Bronchial smooth muscle cell (primary cell): ENCODE measurements around the gene COL12A1. TPM values are rescaled to one million over a fixed set of nuclear protein-coding genes. Genes with fewer than 3 reads are reported as not detected.

Experiments used
- total RNA-seq: library from RNA; depleted of rRNA; stranded (reverse); fragments of >200 nt; gene quantifications from 2 replicates; pipeline ENCODE4 v1.2.1, GENCODE V29; 2014

Gene COL12A1
- total RNA-seq = 258 and 261 TPM in 2 replicates

DNA sequence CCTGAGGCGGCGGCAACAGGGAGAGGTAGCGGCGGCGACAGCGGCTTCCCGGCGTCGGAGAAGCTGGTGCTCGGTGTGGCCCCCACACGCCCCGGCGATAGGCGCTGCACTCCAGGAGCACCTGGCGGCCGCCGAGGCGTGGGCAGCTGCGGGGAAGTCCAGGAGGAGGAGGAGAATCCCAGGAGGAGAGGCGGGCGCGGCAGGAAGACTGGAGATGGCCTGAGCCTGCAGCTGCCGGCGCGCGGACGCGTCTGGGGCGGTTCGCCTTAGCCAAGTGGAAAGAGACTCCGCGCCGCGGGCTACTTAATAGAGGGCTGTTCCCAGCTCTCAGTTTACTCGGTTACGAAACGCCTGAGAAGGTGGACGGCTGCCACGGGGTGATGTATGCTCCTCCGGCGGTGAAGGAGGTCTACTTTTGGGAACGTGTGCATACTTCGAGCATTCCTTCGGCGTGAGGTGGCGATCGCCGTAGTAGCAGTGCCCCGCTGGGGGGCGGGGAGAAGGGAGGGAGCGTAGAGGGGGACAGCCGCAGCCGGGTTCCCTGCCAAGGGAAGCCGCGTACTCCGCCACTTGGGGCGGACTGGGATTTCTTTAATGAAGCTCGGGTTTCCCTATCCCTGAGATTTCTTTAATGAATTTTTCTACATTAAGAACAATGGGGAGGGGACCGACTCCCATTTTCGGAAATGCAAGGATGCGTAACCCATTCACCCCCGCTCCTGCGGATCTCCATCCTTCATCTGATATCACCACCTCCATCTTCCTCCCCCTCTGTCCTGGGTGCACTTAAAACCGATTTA lies at the start of gene COL12A1:
TSS of gene COL12A1 (minus strand) at position 278 of the 800 bp plus-strand sequence. CDS start 3,261 bp downstream, outside the sequence.

DNA sequence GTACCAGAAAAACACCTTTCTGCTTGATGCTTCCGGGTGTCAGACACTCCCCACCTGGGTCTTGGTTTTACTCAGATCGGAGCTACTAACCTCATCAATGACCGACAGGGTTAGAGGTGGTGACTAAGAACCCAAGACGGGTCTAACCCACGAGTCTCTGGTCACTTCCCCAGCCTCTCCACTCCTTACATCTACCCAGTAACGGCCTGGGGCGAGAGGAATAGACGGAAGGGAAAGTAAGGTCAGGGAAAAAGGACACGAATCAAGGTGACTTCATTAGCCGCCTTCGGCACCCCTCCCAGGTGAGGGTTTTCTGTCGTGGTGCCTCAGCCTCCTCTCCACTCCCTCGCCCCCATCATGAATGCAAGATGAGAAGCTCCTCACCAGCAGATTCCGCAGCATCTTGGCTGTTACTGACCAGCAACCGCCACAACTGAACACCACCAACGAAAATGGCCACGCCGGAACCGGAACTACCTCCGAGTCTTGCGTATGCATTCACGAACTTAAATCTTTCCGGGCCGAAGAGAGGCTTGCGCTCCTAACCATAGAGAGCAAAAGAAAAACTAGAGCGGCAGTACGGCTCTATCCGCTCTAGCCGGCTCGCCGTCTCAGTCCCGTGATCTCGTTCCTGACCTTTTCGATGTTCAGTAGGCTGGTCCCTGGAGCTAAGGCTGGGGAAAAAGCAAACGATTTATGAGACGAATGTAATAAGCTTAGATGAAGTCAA lies 37.6 kb upstream of the COL12A1 start, which contains the start of gene COX7A2:
TSS of gene COX7A2 (minus strand) at position 469 of the 730 bp plus-strand sequence. CDS start at position 402, 67 bp downstream.

Other genes starting within 250 kb of the COL12A1 start
- gene COX7A2, start 37.7 kb upstream of the COL12A1 start, total RNA-seq = 116 and 212 TPM in 2 replicates
- 120 and 194 TPM in 2 replicates for gene TMEM30A, start 78.7 kb upstream of the COL12A1 start, total RNA-seq